HG03139 (cell line): Measurements from ENCODE around the gene SYNRG.

Source experiments
- ATAC-seq: cut with Tn5 transposase; IDR thresholded peaks from one replicate; pipeline ENCODE4 v1.9.1; 2021; ENCODE audit not compliant: unreplicated experiment

Gene SYNRG

DNA sequence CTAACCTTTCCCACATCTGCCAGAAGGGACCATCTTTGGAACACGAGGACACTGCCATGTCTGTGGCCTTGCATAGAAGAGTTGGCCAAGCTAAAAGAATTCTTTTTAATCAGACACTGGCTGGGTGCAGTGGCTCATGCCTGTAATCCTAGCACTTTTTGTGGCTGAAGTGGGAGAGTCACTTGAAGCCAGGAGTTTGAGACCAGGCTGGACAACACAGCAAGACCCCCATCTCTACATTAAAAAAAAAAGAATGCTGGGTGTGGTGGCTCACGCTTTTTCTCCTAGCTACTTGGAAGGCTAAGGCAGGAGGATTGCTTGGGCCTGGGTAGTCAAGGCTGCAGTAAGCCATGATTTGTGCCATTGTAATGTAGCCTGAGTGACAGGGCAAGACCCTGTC lies 128.8 kb downstream of the SYNRG start:
- ATAC-seq = no peak

DNA sequence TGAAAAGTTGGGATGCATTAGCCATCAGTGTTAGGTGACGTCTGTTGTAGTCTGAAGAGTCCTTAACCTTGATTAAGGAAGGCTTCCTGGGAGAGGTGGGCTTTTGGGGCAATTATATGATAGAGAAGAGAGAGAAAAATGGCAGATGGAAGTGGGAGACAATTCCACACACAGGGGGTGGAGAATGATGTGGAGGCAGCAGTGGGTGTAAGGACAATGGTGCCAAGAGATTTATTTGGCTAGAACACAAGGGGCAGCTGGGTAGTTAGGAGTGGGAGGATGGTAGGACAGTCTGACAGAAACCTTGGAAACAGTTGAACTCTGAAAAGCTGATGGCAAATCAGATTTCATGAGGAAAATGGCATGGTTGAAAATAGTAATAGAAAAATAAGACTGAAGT lies 130.2 kb downstream of the SYNRG start:
- ATAC-seq = no peak

DNA sequence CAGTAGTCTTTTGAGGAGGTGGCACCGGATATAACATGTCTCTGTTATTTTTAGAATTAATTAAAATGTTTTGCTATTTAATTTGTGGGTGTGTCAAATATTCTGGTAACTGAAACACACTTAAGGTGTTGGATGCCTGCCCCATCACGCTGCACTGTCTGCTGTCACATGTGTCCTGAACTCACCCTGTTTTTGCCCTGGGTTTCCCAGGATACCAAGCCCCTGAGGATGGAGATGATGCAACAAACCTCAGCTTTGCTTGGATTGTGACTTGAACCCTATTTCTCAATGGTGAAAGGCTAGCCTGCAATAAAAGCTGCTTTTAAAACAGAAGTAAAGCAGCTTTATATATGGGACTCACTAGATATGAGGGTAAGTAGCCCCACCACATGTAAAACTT lies 131.0 kb downstream of the SYNRG start:
- ATAC-seq = no peak

- no peak for ATAC-seq
Observed at GRCh38 chr17:37476431-37477120, 132.6 kb downstream of the SYNRG start.

GRCh38 chr17:37475731-37476420 lies 133.3 kb downstream of the SYNRG start:
- ATAC-seq = no peak

DNA sequence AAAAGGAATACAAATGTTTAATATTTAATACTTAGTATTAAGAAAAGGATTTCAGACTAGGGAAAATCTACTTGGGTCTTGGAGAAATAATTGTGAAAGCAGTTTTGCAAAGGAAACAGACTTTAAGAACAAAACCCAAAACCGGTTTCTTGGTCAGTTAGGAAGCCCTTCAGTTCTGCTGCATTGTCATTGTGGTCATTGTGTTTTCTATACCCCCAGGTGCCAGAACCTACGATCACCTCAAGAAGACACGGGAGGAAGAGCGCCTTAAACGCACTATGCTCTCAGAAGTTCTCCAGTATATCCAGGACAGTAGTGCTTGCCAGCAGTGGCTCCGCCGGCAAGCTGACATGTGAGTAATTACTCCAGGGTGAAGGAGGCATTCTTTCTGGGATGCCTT lies 139.0 kb downstream of the SYNRG start:
- ATAC-seq = no peak

DNA sequence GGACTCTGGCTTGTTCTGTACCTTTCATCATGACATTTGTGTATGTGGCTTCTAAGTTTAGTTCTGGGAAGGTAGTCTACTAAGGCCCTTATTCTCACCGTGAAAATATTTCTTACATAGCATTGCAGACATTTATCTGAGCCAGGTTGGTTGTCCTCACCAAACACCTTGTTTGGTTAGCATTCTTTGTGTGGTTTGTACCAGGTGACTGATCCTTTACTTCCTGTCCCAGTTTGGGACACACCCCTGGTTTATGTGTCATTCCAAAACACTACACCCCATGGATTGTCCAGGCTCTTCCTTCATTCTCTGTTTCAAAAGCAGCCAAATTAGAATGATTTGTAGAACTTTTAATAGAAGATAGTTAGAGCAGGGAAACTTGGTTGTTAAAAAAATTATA lies 142.7 kb downstream of the SYNRG start:
- ATAC-seq = no peak

DNA sequence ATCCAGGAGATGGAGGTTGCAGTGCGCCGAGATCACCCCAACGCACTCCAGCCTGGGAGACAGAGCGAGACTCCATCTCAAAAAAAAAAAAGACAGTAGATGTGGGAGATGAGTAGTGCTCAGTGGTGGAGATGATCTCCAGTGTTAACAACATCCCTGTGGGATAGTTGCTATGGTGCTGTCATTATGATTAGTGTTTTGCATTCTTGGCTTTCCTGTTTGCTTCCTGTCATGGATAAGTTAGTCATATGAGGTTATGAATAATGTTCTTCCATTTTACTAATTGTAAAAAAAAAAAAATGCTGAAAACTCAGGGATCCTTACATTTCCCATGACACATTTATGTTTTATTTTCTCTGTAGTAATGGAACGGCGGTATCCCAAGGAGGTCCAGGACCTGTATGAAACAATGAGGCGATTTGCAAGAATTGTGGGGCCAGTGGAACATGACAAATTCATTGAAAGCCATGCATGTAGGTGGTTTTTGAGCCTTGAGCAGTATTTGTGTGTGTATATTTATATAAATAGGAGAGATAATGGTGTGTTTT lies 144.1 kb downstream of the SYNRG start:
- no peak for ATAC-seq
